HCT116 (cell line): Measurements from ENCODE around the gene STRA8.

Experiments used
- ATF3 ChIP-seq: IDR thresholded peaks from 2 replicates; pipeline ENCODE4 v1.6.1; 2012
- EGR1 ChIP-seq: IDR thresholded peaks from 2 replicates; pipeline ENCODE4 v1.6.1; 2012; ENCODE audit warnings: low read depth
- POLR2A ChIP-seq: IDR thresholded peaks from 2 replicates; pipeline ENCODE4 v1.7.0; 2011; ENCODE audit warnings: borderline replicate concordance; ENCODE audit not compliant: insufficient read depth, insufficient read length; ENCODE audit errors: extremely low read depth
- POLR2AphosphoS5 ChIP-seq: IDR thresholded peaks from 2 replicates; pipeline ENCODE4 v1.6.1; 2011; ENCODE audit warnings: mild to moderate bottlenecking, low read depth, low read length, moderate library complexity
- REST ChIP-seq: IDR thresholded peaks from 2 replicates; pipeline ENCODE4 v1.6.1; 2012; ENCODE audit warnings: low read depth
- TCF7L2 ChIP-seq: IDR thresholded peaks from 2 replicates; pipeline ENCODE4 v1.7.0; 2011; ENCODE audit warnings: borderline replicate concordance, inconsistent platforms; ENCODE audit not compliant: insufficient read depth, insufficient read length; ENCODE audit errors: extremely low read depth
- ZNF274 ChIP-seq: fragments of 200-500 bp; sonication (Bioruptor generic); IDR thresholded peaks from 2 replicates; pipeline ENCODE4 v1.6.1; 2014; ENCODE audit warnings: mild to moderate bottlenecking, low read depth, low read length, inconsistent platforms
- TF ChIP-seq, protein P1 (sequence below), 3 experiments: fragments of 200-600 bp in 1 of 3; sonication (generic) in 1 of 3; IDR thresholded peaks in 2 of 3; conservative IDR thresholded peaks in 1 of 3; 2 replicates each; pipeline ENCODE4 v1.5.1; 2012 to 2017; ENCODE audit warnings: low read depth in 2 of 3, low read length in 2 of 3, antibody characterized with exemption in 1 of 3, borderline replicate concordance in 1 of 3, control low read depth in 1 of 3, mild to moderate bottlenecking in 1 of 3, mixed read lengths in 1 of 3, mixed run types in 1 of 3, moderate library complexity in 1 of 3; ENCODE audit not compliant: insufficient read depth in 1 of 3

- TF ChIP-seq, protein P1, sequence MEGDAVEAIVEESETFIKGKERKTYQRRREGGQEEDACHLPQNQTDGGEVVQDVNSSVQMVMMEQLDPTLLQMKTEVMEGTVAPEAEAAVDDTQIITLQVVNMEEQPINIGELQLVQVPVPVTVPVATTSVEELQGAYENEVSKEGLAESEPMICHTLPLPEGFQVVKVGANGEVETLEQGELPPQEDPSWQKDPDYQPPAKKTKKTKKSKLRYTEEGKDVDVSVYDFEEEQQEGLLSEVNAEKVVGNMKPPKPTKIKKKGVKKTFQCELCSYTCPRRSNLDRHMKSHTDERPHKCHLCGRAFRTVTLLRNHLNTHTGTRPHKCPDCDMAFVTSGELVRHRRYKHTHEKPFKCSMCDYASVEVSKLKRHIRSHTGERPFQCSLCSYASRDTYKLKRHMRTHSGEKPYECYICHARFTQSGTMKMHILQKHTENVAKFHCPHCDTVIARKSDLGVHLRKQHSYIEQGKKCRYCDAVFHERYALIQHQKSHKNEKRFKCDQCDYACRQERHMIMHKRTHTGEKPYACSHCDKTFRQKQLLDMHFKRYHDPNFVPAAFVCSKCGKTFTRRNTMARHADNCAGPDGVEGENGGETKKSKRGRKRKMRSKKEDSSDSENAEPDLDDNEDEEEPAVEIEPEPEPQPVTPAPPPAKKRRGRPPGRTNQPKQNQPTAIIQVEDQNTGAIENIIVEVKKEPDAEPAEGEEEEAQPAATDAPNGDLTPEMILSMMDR (IDR thresholded peaks at IDR 0.05 in 2 of 3, conservative IDR thresholded peaks at IDR 0.05 in 1 of 3; ENCODE audit: borderline replicate concordance in 1 of 3, insufficient read depth in 1 of 3, low read depth in 2 of 3, low read length in 2 of 3) = no peak
- TF ChIP-seq TCF7L2 (no peak), POLR2A (no peak), EGR1 (no peak), ZNF274 (no peak), REST (no peak), POLR2AphosphoS5 (no peak), ATF3 (no peak)
These were observed 1.1 kb downstream of the STRA8 start for GRCh38 chr7:135234727-135235126.
